T-helper 1 cell (primary cell): ENCODE data around the gene TRABD2B.

ENCODE experiments used
- DNase-seq, 5 donors: peaks; one replicate each; pipeline ENCODE4 v3.0.0-alpha.2; 2012 to 2020

TRABD2B gene

GRCh38 chr1:47992720-47993415 lies 4.3 kb downstream of the TRABD2B start:
- DNase-seq: no peak

GRCh38 chr1:47991673-47992072 lies 5.5 kb downstream of the TRABD2B start:
- DNase-seq: no peak

- no peak for DNase-seq
These were observed 6.0 kb downstream of the TRABD2B start for GRCh38 chr1:47991187-47991586.

GRCh38 chr1:47990286-47990685 lies 6.9 kb downstream of the TRABD2B start:
- DNase-seq: no peak

- no peak for DNase-seq
These were observed 9.6 kb downstream of the TRABD2B start for GRCh38 chr1:47987601-47988000.

- no peak for DNase-seq
These were observed 10.4 kb downstream of the TRABD2B start for GRCh38 chr1:47986761-47987200.

- no peak for DNase-seq
These were observed 12.2 kb downstream of the TRABD2B start for GRCh38 chr1:47985018-47985417.

GRCh38 chr1:47984175-47984789 lies 12.9 kb downstream of the TRABD2B start:
- no peak for DNase-seq

GRCh38 chr1:47983691-47984090 lies 13.5 kb downstream of the TRABD2B start:
- no peak for DNase-seq

- DNase-seq: no peak
These were observed 15.4 kb downstream of the TRABD2B start for GRCh38 chr1:47981667-47982350.

- DNase-seq: no peak
These were observed 16.7 kb downstream of the TRABD2B start for GRCh38 chr1:47980501-47980900.

- no peak for DNase-seq
These were observed 17.5 kb downstream of the TRABD2B start for GRCh38 chr1:47979724-47980123.

- no peak for DNase-seq
These were observed 18.7 kb downstream of the TRABD2B start for GRCh38 chr1:47978486-47978885.

- DNase-seq: no peak
These were observed 20.5 kb downstream of the TRABD2B start for GRCh38 chr1:47976728-47977127.

GRCh38 chr1:47976267-47976666 lies 20.9 kb downstream of the TRABD2B start:
- no peak for DNase-seq

- no peak for DNase-seq
These were observed 21.8 kb downstream of the TRABD2B start for GRCh38 chr1:47975302-47975921.

- no peak for DNase-seq
These were observed 24.2 kb downstream of the TRABD2B start for GRCh38 chr1:47972864-47973432.

- DNase-seq: no peak
These were observed 25.6 kb downstream of the TRABD2B start for GRCh38 chr1:47971385-47972160.

- no peak for DNase-seq
These were observed 26.3 kb downstream of the TRABD2B start for GRCh38 chr1:47970882-47971281.

- no peak for DNase-seq
These were observed 27.7 kb downstream of the TRABD2B start for GRCh38 chr1:47969478-47969877.

- DNase-seq: no peak
These were observed 28.7 kb downstream of the TRABD2B start for GRCh38 chr1:47968556-47968888.

GRCh38 chr1:47967864-47968555 lies 29.2 kb downstream of the TRABD2B start:
- no peak for DNase-seq
